OCI-LY7 (cell line): Measurements from ENCODE around the gene KATNIP. TPM values are rescaled to one million over a fixed set of nuclear protein-coding genes. Genes with fewer than 3 reads are reported as not detected.

ENCODE experiments used
- BruUV-seq: library from RNA; stranded (reverse); fragments of 400-500 nt; replicated peaks from 2 replicates; lab custom pipeline; 2021; lab: Mats Ljungman, UMichigan
- CTCF ChIA-PET: fragments of 300-600 bp; sonication (Branson Sonifier 250); formaldehyde crosslinking; loops from one replicate; lab custom pipeline; 2022; ENCODE audit warnings: antibody characterized with exemption; ENCODE audit not compliant: unreplicated experiment; lab: Charles Lee
- POLR2A ChIA-PET: fragments of 300-600 bp; sonication (Branson Sonifier 250); formaldehyde crosslinking; loops from one replicate; lab custom pipeline; 2022; ENCODE audit warnings: antibody characterized with exemption; lab: Charles Lee
- DNase-seq: peaks from one replicate; pipeline ENCODE4 v3.0.0-alpha.2; 2015; ENCODE audit warnings: low spot score
- H2AFZ ChIP-seq: fragments of 200-600 bp; sonication (generic), shearing (Covaris generic); 2 replicates; pipeline ENCODE4 v1.6.1; 2014; ENCODE audit warnings: mild to moderate bottlenecking, antibody characterized with exemption, low read length, moderate library complexity
- H3K27ac ChIP-seq: fragments of 200-600 bp; sonication (generic); 2 replicates; pipeline ENCODE4 v1.5.1; 2014; ENCODE audit warnings: mixed run types, low read depth, mild to moderate bottlenecking, moderate library complexity, low read length, inconsistent platforms; ENCODE audit not compliant: poor library complexity, severe bottlenecking
- H3K36me3 ChIP-seq: fragments of 200-600 bp; sonication (generic); 2 replicates; pipeline ENCODE4 v1.6.1; 2014; ENCODE audit warnings: mild to moderate bottlenecking, antibody characterized with exemption, low read length, moderate library complexity, mixed read lengths; ENCODE audit not compliant: insufficient read depth
- H3K4me1 ChIP-seq: fragments of 200-600 bp; sonication (generic); 2 replicates; pipeline ENCODE4 v1.5.1; 2014; ENCODE audit warnings: mild to moderate bottlenecking, low read length; ENCODE audit not compliant: insufficient read depth, poor library complexity, severe bottlenecking
- H3K4me2 ChIP-seq: fragments of 200-600 bp; sonication (generic); 2 replicates; pipeline ENCODE4 v1.6.1; 2014; ENCODE audit warnings: mild to moderate bottlenecking, low read length
- H3K4me3 ChIP-seq: fragments of 200-600 bp; sonication (generic); 2 replicates; pipeline ENCODE4 v1.5.1; 2014; ENCODE audit warnings: mild to moderate bottlenecking, low read depth, low read length; ENCODE audit not compliant: poor library complexity, severe bottlenecking
- H3K79me2 ChIP-seq: fragments of 200-600 bp; sonication (generic); 2 replicates; pipeline ENCODE4 v1.6.1; 2016; ENCODE audit warnings: low read depth, mild to moderate bottlenecking, low read length, moderate library complexity, mixed read lengths; ENCODE audit not compliant: insufficient read depth
- H3K9me2 ChIP-seq: fragments of 200-600 bp; sonication (generic); 2 replicates; pipeline ENCODE4 v1.6.1; 2016; ENCODE audit warnings: mild to moderate bottlenecking, low read length, mixed read lengths; ENCODE audit not compliant: insufficient read depth
- H3K9me3 ChIP-seq: fragments of 200-600 bp; sonication (generic); 2 replicates; pipeline ENCODE4 v1.6.1; 2014; ENCODE audit warnings: mild to moderate bottlenecking, mixed run types, low read length, mixed read lengths
- H4K20me1 ChIP-seq: fragments of 200-600 bp; sonication (generic); 2 replicates; pipeline ENCODE4 v1.6.1; 2014; ENCODE audit warnings: mild to moderate bottlenecking, antibody characterized with exemption, low read length, moderate library complexity, mixed read lengths; ENCODE audit not compliant: insufficient read depth
- CTCF ChIP-seq: fragments of 200-600 bp; sonication (generic); conservative IDR thresholded peaks from 2 replicates; pipeline ENCODE4 v1.5.1; 2014; ENCODE audit warnings: mild to moderate bottlenecking, antibody characterized with exemption, low read length, moderate library complexity, mixed read lengths
- EZH2phosphoT487 ChIP-seq: fragments of 200-600 bp; sonication (generic); IDR thresholded peaks from 2 replicates; pipeline ENCODE4 v1.6.1; 2018; ENCODE audit warnings: low read depth, borderline replicate concordance, mild to moderate bottlenecking, mixed run types, antibody characterized with exemption, low read length, moderate library complexity, mixed read lengths
- intact Hi-C: fragments of 100-400 bp; cut with micrococcal nuclease; formaldehyde crosslinking; loops from one replicate; pipeline ENCODE4 v1.10.0; 2022; ENCODE audit not compliant: unreplicated experiment
- total RNA-seq, 2 experiments: library from RNA; depleted of rRNA in 1 of 2; stranded (reverse); fragments of >200 nt in 1 of 2; shearing (Covaris generic) in 1 of 2; gene quantifications; 2 replicates each; pipeline ENCODE4 v1.2.3, GENCODE V29; 2014 to 2022

The KATNIP gene
- total RNA-seq, 2 experiments from 2014 or later = 11.2 to 11.5 TPM

- H3K4me3 ChIP-seq = no peak overlapping the region
- peaks cover 17% of the 10 kb centered on the region; the same call in 1 of the 2 replicates for H3K79me2 ChIP-seq
- H3K9me3 ChIP-seq = no peaks in the 10 kb centered on the region
- no peak overlapping the region for H2AFZ ChIP-seq
- peaks cover 56% of the 10 kb centered on the region for H3K36me3 ChIP-seq
- H4K20me1 ChIP-seq = no peaks in the 10 kb centered on the region
- no TSS peak for BruUV-seq
- H3K4me2 ChIP-seq = no peak overlapping the region
- intact Hi-C loops = no loop called here
- TF ChIP-seq CTCF (no peak), EZH2phosphoT487 (no peak)
- POLR2A ChIA-PET = no interaction called here
- CTCF ChIA-PET = no interaction called here
- no peak overlapping the region for H3K27ac ChIP-seq
- DNase-seq = no peak
- no peaks in the 10 kb centered on the region for H3K9me2 ChIP-seq
- peaks cover 9% of the 10 kb centered on the region for H3K4me1 ChIP-seq
Observed at GRCh38 chr16:27544671-27545070, 5.3 kb upstream of the KATNIP start.

- POLR2A ChIA-PET = no interaction called here
- CTCF ChIA-PET = no interaction called here
- H3K79me2 ChIP-seq = peaks cover 17% of the 10 kb centered on the region; the same call in 1 of the 2 replicates
- H3K9me2 ChIP-seq = no peaks in the 10 kb centered on the region
- TF ChIP-seq EZH2phosphoT487 (no peak), CTCF (no peak)
- intact Hi-C loops = no loop called here
- peaks cover 16% of the 10 kb centered on the region for H3K4me1 ChIP-seq
- H2AFZ ChIP-seq = no peak overlapping the region
- no peaks in the 10 kb centered on the region for H3K9me3 ChIP-seq
- BruUV-seq = no TSS peak
- DNase-seq = no peak
- H3K27ac ChIP-seq = no peak overlapping the region
- no peak overlapping the region for H3K4me3 ChIP-seq
- H4K20me1 ChIP-seq = no peaks in the 10 kb centered on the region
- H3K36me3 ChIP-seq = peaks cover 31% of the 10 kb centered on the region
- peak overlapping the region; percentile 8; the same call in 1 of the 2 replicates for H3K4me2 ChIP-seq
Observed at GRCh38 chr16:27547134-27547533, 2.8 kb upstream of the KATNIP start.

- peaks cover 17% of the 10 kb centered on the region; the same call in 1 of the 2 replicates for H3K79me2 ChIP-seq
- CTCF ChIA-PET = no interaction called here
Observed at GRCh38 chr16:27547851-27548250, 2.1 kb upstream of the KATNIP start.

More at GRCh38 chr16:27547851-27548250, 2.1 kb upstream of the KATNIP start:
- no peak overlapping the region for H3K4me3 ChIP-seq
- DNase-seq = no peak
- no peak overlapping the region for H2AFZ ChIP-seq
- 0 out of 2 replicates have a peak overlapping the region, but pooled peaks have one; percentile 8 for H3K4me2 ChIP-seq
- no peak for TF ChIP-seq EZH2phosphoT487
- no peak for TF ChIP-seq CTCF
- intact Hi-C loops = no loop called here
- no peak overlapping the region for H3K27ac ChIP-seq
- H4K20me1 ChIP-seq = no peaks in the 10 kb centered on the region
- no peaks in the 10 kb centered on the region for H3K9me3 ChIP-seq
- peaks cover 16% of the 10 kb centered on the region for H3K4me1 ChIP-seq
- POLR2A ChIA-PET = interaction anchor here (0.7 to 3.4 kb wide), 2 partner anchors 12 to 326 kb away, joined by 3 to 13 read pairs; no protein-coding TSS in a partner anchor
- peaks cover 25% of the 10 kb centered on the region for H3K36me3 ChIP-seq
- BruUV-seq = no TSS peak
- H3K9me2 ChIP-seq = no peaks in the 10 kb centered on the region
